Measurements from ENCODE around the gene EIF4ENIF1. TPM values are rescaled to one million over a fixed set of nuclear protein-coding genes. Genes with fewer than 3 reads are reported as not detected.

The EIF4ENIF1 gene
- total and polyA plus RNA-seq, 7 donors: 9.2 to 34.2 (median 24.8) TPM

DNA sequence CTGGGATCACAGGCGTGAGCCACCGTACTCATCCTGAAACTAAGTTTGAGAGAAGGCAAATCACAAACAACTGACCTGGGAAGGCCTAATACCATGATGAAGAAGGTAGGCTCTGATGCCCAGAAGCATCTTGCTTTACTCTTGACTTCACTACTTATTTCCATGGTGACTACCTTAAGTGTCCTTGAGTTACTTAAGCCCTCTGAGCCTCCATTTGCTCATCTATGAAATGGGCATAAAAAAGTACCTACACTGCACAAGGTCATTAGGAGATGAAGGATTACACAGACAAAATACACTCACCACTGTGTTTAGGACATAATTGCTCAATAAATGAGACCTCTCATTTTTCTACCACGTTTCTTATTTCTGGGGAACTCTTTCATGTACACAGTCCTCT, 27.9 kb downstream of the EIF4ENIF1 start:
- Histone ChIP-seq H3K4me3 (no peak overlapping the region), H3K4me1 (no peaks in the 10 kb centered on the region), H3K27me3 (ENCODE audit: insufficient read depth in 3 of 3, low read length in 2 of 3) (no peaks in the 10 kb centered on the region), H3K27ac (no peak overlapping the region), H3K36me3 (ENCODE audit: insufficient read depth in 1 of 2, low read depth in 1 of 2) (peaks cover 14 to 88% of the 10 kb centered on the region in 2 donors), H3K9me3 (no peaks in the 10 kb centered on the region)
- WGBS, 3 donors: 94 to 96% (median 94%) methylated on average over 3 of the region's 3 CpGs
- DNase-seq (no peak), ATAC-seq (no peak)
- TF ChIP-seq, protein P1, sequence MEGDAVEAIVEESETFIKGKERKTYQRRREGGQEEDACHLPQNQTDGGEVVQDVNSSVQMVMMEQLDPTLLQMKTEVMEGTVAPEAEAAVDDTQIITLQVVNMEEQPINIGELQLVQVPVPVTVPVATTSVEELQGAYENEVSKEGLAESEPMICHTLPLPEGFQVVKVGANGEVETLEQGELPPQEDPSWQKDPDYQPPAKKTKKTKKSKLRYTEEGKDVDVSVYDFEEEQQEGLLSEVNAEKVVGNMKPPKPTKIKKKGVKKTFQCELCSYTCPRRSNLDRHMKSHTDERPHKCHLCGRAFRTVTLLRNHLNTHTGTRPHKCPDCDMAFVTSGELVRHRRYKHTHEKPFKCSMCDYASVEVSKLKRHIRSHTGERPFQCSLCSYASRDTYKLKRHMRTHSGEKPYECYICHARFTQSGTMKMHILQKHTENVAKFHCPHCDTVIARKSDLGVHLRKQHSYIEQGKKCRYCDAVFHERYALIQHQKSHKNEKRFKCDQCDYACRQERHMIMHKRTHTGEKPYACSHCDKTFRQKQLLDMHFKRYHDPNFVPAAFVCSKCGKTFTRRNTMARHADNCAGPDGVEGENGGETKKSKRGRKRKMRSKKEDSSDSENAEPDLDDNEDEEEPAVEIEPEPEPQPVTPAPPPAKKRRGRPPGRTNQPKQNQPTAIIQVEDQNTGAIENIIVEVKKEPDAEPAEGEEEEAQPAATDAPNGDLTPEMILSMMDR (IDR thresholded peaks at IDR 0.05): no peak
- intact Hi-C loops (cut with DNase I): no loop called here

DNA sequence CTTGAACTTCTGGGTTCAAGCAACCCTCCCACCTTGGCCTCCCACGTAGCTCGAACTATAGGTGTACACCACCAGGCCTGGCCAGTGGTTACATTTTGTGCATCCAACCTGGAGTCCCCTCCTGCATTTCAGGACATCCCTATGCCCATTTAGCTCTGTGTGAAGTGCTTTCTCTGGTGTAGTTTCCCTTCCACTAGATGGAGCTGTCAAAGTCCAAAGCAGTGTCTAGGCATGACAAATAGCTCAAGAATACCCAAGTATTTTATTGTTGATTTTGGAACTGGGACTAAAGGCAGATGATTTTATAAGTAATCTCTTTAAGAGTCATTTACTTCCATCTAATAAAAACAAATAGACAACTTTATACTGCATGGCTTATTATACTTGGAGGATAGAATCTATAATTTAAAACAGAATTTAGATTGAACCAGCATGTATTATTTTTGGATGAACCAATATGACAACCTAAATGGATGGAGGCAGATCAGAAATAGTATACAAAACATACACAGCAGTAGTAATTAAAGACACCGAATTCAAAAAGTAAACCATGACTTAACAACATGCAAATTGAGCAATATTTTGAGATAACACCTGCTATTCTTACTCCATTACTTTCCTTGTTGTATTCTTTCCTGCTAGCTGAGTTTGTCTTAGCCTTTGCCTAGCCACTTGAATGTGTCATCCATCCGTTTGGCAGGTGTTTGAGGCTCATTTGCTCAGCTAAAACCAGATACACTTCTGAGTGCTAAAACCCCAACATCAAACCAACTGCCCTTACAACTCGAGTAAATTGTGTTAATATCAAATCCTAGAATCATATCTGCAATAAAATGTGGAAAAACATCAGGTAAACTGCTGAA, 37.7 kb downstream of the EIF4ENIF1 start:
- DNase-seq (no peak), ATAC-seq (peak; percentile 26 to 61 (median 55))
- peak overlapping the region; percentile 54 for H3K27ac ChIP-seq
- TF ChIP-seq, protein P1 (IDR thresholded peaks at IDR 0.05): peak; percentile 37
- H3K4me3 ChIP-seq: no peak overlapping the region
- 86 to 92% (median 86%) methylated on average over 5 of the region's 5 CpGs for WGBS, 3 donors
- H3K27me3 ChIP-seq (ENCODE audit: insufficient read depth in 3 of 3, low read length in 2 of 3): no peaks in the 10 kb centered on the region
- intact Hi-C loops (cut with DNase I): no loop called here
- H3K36me3 ChIP-seq (ENCODE audit: insufficient read depth in 1 of 2, low read depth in 1 of 2): peaks cover 4 to 79% of the 10 kb centered on the region in 2 donors
- peaks cover 6% of the 10 kb centered on the region for H3K4me1 ChIP-seq
- H3K9me3 ChIP-seq: no peaks in the 10 kb centered on the region

DNA sequence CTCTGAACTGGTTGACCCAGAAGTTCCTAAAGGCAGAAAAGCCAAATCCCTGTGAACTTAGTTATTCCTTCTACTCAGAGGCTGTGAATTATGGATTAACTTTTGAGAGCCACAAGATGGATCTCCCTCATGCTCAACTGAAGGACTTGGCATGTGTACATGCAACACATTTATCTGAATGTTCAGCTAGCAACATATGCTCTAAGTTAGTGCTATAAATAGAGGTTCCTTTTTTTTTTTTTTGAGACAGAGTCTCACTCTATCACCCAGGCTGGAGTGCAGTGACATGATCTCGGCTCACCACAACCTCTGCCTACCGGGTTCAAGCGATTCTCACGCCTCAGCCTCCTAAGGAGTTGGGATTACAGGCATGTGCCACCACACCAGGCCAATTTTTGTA, 40.1 kb downstream of the EIF4ENIF1 start:
- Histone ChIP-seq H3K4me1 (peaks cover 11% of the 10 kb centered on the region), H3K27me3 (ENCODE audit: insufficient read depth in 3 of 3, low read length in 2 of 3) (no peaks in the 10 kb centered on the region), H3K9me3 (no peaks in the 10 kb centered on the region), H3K36me3 (ENCODE audit: insufficient read depth in 1 of 2, low read depth in 1 of 2) (peaks cover 10 to 78% of the 10 kb centered on the region in 2 donors), H3K4me3 (no peak overlapping the region), H3K27ac (no peak overlapping the region)
- 40 to 63% (median 44%) methylated on average over 4 of the region's 4 CpGs for WGBS, 3 donors
- intact Hi-C loops (cut with DNase I): no loop called here
- DNase-seq: no peak
- TF ChIP-seq, protein P1 (IDR thresholded peaks at IDR 0.05): no peak
- peak in 3 of 4 donors; percentile 29 to 55 (median 49) for ATAC-seq

DNA sequence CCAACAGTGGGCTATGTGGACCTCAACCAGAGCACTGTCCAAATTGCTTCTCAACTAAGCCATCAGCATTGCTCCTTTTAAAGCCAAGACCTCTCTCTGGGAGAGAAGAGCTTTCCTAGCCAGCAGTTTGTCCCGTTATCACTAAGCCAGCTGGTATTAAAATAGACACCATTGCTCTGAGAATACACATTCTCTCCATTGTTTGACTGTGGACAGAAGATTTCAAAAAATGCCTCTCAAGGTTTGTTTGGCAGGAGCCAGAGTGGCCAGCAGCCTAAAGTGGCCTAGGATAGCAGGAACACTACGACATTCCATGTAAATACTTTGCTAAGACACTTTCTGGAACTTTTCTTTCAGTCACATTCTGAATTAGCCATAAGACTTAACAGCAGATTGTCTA, 41.3 kb downstream of the EIF4ENIF1 start:
- TF ChIP-seq, protein P1 (IDR thresholded peaks at IDR 0.05): no peak
- Histone ChIP-seq H3K36me3 (ENCODE audit: insufficient read depth in 1 of 2, low read depth in 1 of 2) (peaks cover 10 to 78% of the 10 kb centered on the region in 2 donors), H3K27me3 (ENCODE audit: insufficient read depth in 3 of 3, low read length in 2 of 3) (no peaks in the 10 kb centered on the region), H3K27ac (no peak overlapping the region), H3K4me1 (peaks cover 11% of the 10 kb centered on the region), H3K4me3 (no peak overlapping the region), H3K9me3 (no peaks in the 10 kb centered on the region)
- DNase-seq (no peak), ATAC-seq (peak in 2 of 4 donors; percentile 13 to 19)
- 31 to 41% (median 35%) methylated on average over 2 of the region's 2 CpGs for WGBS, 3 donors
- intact Hi-C loops (cut with DNase I): no loop called here
